ENCODE results near the gene F2RL1. TPM values are rescaled to one million over a fixed set of nuclear protein-coding genes. Genes with fewer than 3 reads are reported as not detected.

The F2RL1 gene
- total RNA-seq, 1 experiment from 2014 or later, result 30.7 TPM

GRCh38 chr5:76805821-76806505, 12.9 kb upstream of the F2RL1 start:
- Mint-ChIP-seq H3K27me3 (ENCODE audit: insufficient read depth, unreplicated experiment) (no peaks in the 10 kb centered on the region), H3K9me3 (ENCODE audit: unreplicated experiment) (no peaks in the 10 kb centered on the region), H3K27ac (ENCODE audit: low read depth, unreplicated experiment) (peak overlapping the region; percentile 69), H3K4me3 (ENCODE audit: unreplicated experiment) (no peak overlapping the region), H3K36me3 (ENCODE audit: insufficient read depth, unreplicated experiment) (no peaks in the 10 kb centered on the region), H3K4me1 (ENCODE audit: insufficient read depth, unreplicated experiment) (peaks cover 25% of the 10 kb centered on the region)
- ChIA-PET CTCF (interaction anchor here (0.6 to 1.8 kb wide), 4 partner anchors 32 to 1822 kb away, joined by 3 to 6 read pairs (median 4); no protein-coding TSS in a partner anchor), POLR2A (interaction anchor here (1.0 to 4.0 kb wide), 6 partner anchors 10 to 18 kb away, joined by 5 to 42 read pairs (median 8); partner anchors contain the start of gene F2RL1)
- DNase-seq (ENCODE audit: unreplicated experiment), result peak; percentile 90
- no peak for TF ChIP-seq CTCF (IDR thresholded peaks at IDR 0.05; ENCODE audit: unreplicated experiment)
- no TSS peak for BruUV-seq (replicated peaks)
- intact Hi-C loops (cut with micrococcal nuclease), result no loop called here

GRCh38 chr5:76807296-76807695, 11.5 kb upstream of the F2RL1 start:
- no peak overlapping the region for H3K27ac Mint-ChIP-seq (ENCODE audit: low read depth, unreplicated experiment)
- no TSS peak for BruUV-seq (replicated peaks)
- no peaks in the 10 kb centered on the region for H3K36me3 Mint-ChIP-seq (ENCODE audit: insufficient read depth, unreplicated experiment)
- ChIA-PET POLR2A (interaction anchor here (0.6 to 4.0 kb wide), 5 partner anchors 11 to 367 kb away, joined by 4 to 42 read pairs (median 10); partner anchors contain the start of gene F2RL1), CTCF (interaction anchor here (0.6 to 2.4 kb wide), 5 partner anchors 10 to 1447 kb away, joined by 3 to 6 read pairs (median 3); no protein-coding TSS in a partner anchor)
- intact Hi-C loops (cut with micrococcal nuclease), result no loop called here
- no peaks in the 10 kb centered on the region for H3K27me3 Mint-ChIP-seq (ENCODE audit: insufficient read depth, unreplicated experiment)
- no peaks in the 10 kb centered on the region for H3K9me3 Mint-ChIP-seq (ENCODE audit: unreplicated experiment)
- peaks cover 20% of the 10 kb centered on the region for H3K4me1 Mint-ChIP-seq (ENCODE audit: insufficient read depth, unreplicated experiment)
- H3K4me3 Mint-ChIP-seq (ENCODE audit: unreplicated experiment), result no peak overlapping the region
- DNase-seq (ENCODE audit: unreplicated experiment), result peak; percentile 60
- no peak for TF ChIP-seq CTCF (IDR thresholded peaks at IDR 0.05; ENCODE audit: unreplicated experiment)

GRCh38 chr5:76808141-76808691, 10.6 kb upstream of the F2RL1 start:
- POLR2A ChIA-PET, result interaction anchor here (0.7 to 4.0 kb wide), 3 partner anchors 12 to 1002 kb away, joined by 3 to 42 read pairs (median 31); partner anchors contain the start of gene F2RL1
- DNase-seq (ENCODE audit: unreplicated experiment), result no peak
- Mint-ChIP-seq H3K27ac (ENCODE audit: low read depth, unreplicated experiment) (no peak overlapping the region), H3K36me3 (ENCODE audit: insufficient read depth, unreplicated experiment) (no peaks in the 10 kb centered on the region), H3K27me3 (ENCODE audit: insufficient read depth, unreplicated experiment) (no peaks in the 10 kb centered on the region), H3K9me3 (ENCODE audit: unreplicated experiment) (no peaks in the 10 kb centered on the region), H3K4me3 (ENCODE audit: unreplicated experiment) (no peak overlapping the region), H3K4me1 (ENCODE audit: insufficient read depth, unreplicated experiment) (peaks cover 20% of the 10 kb centered on the region)
- CTCF ChIA-PET, result interaction anchor here (0.9 to 2.4 kb wide), 2 partner anchors 9 to 32 kb away, joined by 3 to 6 read pairs; no protein-coding TSS in a partner anchor
- intact Hi-C loops (cut with micrococcal nuclease), result no loop called here
- no peak for TF ChIP-seq CTCF (IDR thresholded peaks at IDR 0.05; ENCODE audit: unreplicated experiment)
- no TSS peak for BruUV-seq (replicated peaks)

GRCh38 chr5:76809141-76809540, 9.7 kb upstream of the F2RL1 start:
- Mint-ChIP-seq H3K36me3 (ENCODE audit: insufficient read depth, unreplicated experiment) (no peaks in the 10 kb centered on the region), H3K27me3 (ENCODE audit: insufficient read depth, unreplicated experiment) (no peaks in the 10 kb centered on the region), H3K27ac (ENCODE audit: low read depth, unreplicated experiment) (no peak overlapping the region), H3K9me3 (ENCODE audit: unreplicated experiment) (no peaks in the 10 kb centered on the region), H3K4me1 (ENCODE audit: insufficient read depth, unreplicated experiment) (peaks cover 23% of the 10 kb centered on the region), H3K4me3 (ENCODE audit: unreplicated experiment) (no peak overlapping the region)
- ChIA-PET POLR2A (interaction anchor here (2.3 to 4.0 kb wide), 2 partner anchors 10 to 18 kb away, joined by 13 to 31 read pairs; partner anchors contain the start of gene F2RL1), CTCF (interaction anchor here (2.4 kb wide), 1 partner anchor 8 kb away, joined by 6 read pairs; no protein-coding TSS in a partner anchor)
- TF ChIP-seq CTCF (IDR thresholded peaks at IDR 0.05; ENCODE audit: unreplicated experiment), result no peak
- no TSS peak for BruUV-seq (replicated peaks)
- no peak for DNase-seq (ENCODE audit: unreplicated experiment)
- intact Hi-C loops (cut with micrococcal nuclease), result no loop called here

Measured in MCF 10A (cell line).